A172 (cell line): Measurements from ENCODE around the gene NTF3. TPM values are rescaled to one million over a fixed set of nuclear protein-coding genes. Genes with fewer than 3 reads are reported as not detected.

Experiments used
- DNase-seq: peaks from one replicate; pipeline ENCODE4 v3.0.0-alpha.2; 2015; ENCODE audit warnings: low spot score
- total RNA-seq: library from RNA; depleted of rRNA; stranded (reverse); fragments of >200 nt; shearing (Covaris generic); gene quantifications from 2 replicates; pipeline ENCODE4 v1.2.3, GENCODE V29; 2014

NTF3 gene
- total RNA-seq, 1 experiment from 2014 or later, result 1.3 TPM

DNA sequence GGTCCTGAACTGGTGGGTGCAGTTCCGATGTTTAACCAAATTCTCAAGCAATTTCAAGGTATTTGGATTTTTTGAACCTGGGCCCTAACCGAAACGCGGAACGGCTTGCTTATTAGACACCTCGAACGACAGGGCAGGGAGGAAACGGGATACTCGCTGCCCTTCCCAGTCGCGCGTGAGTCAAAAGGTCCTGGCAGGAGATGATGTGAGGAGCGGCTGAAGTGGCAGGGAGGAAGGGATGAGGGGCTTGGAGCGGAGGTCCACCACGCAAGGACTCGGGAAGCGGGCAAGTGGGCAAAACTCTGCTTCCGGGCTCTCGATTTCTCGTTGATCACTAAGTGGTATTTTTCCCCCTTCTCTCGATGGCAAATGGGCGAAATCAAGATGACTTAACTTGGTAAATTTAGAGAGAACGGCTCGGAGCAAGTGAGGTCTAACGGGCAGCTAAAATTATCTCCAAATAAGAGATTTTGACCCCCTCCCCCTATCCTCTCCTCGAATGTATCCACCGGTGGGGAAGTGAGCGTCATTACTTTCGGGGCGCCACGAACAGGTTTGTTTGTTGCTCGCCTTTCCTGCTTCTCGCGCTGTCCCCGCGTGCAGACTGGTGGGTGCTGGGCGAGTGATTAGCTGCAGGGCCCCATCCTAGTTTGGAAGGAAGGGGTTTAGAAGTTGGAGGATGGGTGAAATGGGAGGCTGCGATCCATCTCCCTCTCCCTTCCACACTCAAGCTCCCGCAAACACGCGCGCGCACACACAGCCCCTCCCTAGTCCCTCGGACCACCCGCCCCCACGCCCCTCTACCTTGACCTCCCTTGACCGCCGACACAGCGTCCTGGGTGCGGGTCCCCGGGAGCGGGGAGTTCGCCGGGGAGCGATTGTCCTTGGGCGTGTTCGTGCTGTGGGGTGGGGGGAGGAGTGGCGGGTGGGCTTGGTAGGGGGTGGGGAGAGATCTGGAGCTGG, 986 bp upstream of the NTF3 start:
- DNase-seq, result no peak

DNA sequence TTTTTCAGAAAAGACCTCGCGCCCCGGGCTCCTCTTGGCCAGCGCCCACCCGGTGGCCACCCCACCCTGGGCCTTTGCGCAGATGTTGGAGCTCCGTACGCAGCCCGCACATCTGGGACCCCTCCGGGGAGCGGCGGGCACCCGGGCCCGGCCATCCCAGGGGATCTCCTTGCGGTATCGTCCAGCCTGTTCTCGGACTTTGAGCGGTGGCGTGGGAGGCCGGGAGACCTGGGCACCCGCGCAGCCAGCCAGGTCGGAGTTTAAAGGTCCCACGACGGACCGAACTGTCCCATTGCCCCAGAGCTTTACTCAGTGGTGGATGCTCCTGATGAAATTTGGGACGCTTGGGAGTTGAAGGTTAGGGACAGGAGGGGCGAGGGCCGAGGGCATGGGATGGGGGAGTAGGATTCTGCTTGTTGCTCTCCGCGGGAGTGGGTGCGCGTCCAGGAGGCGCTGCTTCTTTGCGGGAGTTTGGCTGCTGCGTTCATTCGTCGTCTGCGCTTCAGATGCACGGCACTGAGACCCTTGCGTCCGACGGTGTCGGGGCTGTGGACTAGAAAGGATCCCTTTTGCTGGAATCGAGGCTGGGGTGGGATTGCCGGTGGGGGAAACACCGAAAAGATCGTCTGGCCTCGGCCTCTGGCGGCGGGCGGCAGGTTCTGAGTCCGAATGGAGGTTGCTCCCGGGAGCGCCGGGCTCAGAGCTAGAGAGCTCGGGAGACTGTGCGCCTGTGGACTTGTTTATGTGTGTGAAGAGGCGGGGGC, 1.4 kb downstream of the NTF3 start:
- no peak for DNase-seq

DNA sequence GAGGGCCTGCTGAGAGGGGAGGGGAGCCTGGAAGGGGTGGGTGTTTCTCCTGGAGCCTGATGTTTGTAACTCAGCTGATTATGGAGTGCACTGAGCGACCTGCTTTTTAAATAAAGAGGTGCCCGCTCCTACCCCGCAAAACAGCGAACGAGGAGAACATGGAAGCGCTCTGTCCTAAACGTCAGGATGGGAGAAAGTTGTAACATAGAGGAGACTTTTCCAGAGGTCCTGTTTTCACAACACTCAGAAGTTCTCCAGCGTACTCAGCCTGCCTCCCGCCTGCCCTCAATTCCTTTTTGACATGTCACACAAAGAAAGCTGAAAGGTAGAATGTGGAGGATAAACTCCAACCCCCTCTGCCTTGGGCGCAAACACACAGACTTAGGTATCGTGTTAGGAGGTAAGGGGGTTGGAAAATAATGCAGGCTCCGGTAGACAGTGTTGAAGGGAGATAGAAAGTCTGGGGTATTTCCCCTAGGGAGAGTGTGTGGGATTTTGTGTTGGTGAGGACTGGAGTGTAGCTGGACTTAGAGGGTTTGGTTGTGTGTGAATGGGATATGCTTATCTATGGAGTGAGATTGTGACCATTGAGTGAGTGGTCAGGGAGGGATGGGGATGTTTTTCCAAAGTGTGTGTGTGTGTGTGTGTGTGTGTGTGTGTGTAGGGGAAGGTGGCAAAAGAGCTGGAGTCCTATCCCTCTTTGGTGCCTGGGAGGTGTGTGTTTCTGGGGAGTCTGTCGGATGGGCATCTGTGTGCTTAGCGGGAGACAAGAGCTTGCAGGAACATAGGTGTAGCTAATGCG, 2.1 kb downstream of the NTF3 start:
- DNase-seq, result no peak

DNA sequence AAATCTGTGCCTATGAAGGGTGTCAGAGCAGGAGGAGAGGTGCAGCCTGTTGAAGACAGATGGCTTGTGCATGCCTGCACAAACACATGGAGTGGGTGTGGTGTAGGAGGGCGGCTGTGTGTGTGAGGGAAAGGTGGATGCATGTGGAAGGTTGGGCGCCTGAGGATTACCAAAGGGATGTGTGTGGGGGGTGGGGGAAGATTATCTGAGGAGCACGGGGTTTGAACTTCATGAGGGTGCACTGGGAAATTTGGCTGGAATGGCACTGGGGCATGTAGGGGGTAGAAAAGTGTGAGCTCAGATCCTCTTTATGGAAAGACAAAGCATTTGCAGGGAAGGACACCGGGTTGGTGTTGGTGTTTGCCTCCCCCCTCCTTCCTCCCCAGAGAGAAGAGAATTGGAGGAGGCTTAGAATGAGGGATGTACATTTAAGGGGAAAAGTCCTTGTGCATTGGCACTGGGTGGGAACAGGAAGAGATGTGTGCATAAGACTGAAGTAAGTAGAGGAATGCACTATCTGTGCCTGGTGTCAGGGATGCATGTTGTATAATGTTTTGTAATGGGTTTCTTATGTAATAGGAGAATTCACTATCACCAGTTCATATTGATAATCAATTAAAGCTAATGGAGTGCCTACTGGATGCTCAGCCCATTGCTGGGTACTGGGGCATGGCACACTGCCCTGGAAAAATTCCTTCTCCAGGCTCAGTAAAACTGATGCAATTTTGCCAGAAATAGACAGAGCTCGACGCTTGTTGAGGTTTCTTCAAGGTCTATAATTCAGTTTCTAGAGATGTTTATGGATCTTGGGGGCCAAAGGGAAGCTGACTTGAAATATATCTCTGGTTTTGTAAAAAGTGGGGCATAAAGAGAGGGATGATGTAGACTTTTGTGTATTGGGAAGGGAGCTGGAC, 3.0 kb downstream of the NTF3 start:
- no peak for DNase-seq

DNA sequence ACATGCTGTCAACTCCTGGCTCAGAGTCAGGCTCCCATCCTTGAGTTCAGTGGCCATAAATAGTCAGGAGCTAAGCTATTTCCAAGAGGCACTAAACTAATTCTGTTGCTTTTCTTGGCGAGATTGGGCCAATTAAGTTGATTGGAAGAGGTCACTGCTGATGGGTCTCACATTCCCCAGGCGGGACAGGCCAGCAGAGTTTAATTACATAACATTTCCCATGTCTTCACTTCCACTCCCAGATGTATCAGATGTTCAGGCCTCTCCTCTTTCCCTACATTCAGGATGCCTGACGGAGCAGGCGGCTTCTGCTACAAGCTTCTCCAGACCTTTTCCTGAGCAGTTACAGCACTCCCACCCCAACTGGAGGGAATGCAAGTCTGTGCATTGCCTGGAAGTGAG, 5.3 kb downstream of the NTF3 start:
- DNase-seq, result no peak

DNA sequence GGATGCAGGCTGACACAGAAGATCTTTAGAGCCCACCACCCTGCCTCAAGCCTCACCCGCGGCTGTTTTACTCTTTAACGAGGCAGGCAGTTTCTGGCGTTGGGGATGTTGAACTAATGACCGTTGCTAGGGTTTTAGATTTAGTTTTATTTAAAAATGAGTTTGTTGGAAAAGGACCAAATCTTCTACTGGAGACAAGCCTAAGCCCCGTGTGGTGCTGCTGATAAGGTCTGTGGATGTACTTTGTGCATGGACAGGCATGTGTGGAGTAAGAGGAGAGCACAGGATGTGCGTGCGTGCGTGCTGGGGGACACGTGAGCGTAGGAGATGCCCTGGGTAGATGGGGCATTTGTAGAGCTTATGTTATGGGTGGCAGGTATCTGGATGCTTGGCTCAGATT, 5.7 kb downstream of the NTF3 start:
- no peak for DNase-seq

DNA sequence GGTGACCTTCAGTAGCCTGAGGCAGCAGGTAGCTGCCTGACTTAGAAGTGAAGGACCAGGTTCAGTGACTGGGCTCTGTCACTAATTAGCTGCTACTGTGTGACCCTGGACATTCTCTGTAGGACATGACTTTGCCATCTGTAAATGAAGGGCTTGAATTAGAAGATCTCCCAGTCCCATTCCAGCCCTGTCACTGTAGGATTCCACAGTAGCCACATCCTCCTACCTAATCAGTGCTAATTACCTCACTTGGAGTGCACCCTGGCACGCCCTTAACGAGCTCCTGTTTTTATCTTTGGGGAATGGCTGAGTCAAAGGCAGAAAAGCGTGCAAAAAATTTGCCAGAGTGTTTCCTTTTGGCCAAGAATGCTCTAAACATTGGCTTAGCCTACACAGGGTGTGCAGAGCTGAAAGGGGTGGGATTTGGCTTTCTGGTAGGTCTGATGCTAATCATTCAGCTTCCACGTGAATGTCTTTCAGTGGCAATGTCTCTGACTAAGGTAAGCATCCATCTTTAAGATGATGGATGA, 6.8 kb downstream of the NTF3 start:
- peak; percentile 69 for DNase-seq

DNA sequence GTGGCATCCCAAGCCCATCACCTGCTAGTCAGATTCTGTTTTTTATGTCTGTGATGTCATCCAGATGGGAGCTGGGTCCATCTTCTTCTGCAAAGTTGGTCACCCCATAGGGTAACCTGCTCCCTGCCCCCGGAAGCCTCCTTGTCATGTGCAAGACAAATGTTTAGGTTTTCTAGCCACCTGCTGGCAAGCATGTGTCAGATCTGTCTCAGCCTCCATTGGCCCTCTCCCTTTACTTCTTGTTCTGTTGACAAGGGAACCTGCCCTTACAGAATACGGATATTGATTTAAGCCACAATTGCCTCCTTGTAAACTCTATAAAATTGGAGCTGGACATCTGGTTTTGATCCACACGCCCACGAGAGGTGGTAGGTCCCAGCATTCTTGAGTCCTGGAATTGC, 7.5 kb downstream of the NTF3 start:
- peak; percentile 39 for DNase-seq

DNA sequence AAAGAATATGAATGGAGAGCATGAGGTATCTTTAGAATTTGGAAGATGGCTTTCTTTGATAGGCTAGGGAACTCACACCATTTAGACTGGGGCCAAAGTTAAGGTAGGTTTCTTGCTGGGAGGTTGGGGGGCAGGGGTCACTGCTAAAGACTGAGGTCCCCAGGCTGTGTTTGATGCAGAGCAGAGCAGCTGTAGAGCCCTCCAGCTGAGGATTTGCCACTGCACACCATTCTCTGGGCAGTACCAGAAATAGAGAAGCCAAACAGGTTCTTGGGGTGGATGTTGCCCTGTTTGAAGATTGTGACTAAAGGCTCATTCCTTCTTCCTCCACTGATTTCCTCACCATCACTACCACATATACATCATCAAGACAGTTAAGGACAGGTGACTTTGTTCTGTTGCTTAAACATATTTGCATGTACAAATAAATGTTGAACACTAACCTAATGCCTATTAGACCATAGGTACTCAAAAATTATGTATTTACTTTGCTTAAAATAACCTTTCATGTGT, 7.9 kb downstream of the NTF3 start:
- no peak for DNase-seq

DNA sequence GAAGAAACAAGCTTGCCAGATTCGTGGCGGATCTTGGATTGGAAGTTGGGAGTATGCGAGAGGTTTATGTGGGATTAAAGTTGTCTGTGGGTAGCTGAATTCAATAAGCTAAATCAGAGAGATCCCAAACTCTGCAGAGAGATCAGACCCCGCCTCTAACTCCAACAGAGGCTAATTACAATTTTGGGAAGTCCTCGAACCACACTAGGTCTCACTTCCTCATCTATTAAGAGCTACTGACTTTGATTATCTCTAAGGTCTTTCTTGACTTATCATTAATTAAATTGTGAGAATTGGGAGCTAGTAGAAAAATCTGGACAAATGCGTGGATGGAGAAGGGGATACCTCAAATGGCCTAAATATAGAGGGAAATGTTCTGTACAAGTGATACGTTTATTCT, 9.1 kb downstream of the NTF3 start:
- no peak for DNase-seq

DNA sequence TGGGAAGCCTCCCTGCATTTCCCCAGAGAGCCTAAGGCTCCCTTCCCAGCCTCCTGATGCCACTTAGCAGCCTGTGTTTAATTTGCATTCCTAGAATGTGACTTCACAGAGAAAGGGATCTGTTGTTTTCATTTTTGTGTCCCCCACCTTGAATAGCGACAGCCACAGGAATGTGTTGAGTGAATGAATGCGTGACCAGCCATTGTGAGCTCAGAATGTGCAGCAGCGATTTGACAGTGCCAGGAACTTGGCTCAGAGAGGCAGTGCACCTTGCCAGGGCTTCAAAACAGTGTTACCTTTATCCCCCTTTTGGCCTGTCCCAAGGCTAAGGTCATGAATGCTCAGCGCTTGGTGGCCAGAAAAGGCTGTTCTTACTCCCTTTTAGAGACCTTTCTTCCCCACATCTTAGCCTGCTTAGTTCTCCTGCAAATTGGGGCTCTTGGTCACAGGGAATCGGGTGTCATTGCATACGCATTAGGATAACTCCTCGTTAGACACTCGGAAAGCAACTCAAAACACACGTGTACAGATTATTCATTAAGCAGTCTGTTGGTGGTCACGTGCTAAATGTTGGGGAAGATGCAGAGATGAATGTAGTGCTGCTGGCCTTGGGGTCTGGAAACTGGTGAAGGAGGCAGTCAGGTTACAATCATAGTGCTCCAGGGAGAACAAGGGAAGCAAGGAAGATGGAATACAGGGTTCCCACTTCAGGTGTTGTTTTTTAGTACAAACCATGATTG, 9.8 kb downstream of the NTF3 start:
- peak; percentile 73 for DNase-seq

DNA sequence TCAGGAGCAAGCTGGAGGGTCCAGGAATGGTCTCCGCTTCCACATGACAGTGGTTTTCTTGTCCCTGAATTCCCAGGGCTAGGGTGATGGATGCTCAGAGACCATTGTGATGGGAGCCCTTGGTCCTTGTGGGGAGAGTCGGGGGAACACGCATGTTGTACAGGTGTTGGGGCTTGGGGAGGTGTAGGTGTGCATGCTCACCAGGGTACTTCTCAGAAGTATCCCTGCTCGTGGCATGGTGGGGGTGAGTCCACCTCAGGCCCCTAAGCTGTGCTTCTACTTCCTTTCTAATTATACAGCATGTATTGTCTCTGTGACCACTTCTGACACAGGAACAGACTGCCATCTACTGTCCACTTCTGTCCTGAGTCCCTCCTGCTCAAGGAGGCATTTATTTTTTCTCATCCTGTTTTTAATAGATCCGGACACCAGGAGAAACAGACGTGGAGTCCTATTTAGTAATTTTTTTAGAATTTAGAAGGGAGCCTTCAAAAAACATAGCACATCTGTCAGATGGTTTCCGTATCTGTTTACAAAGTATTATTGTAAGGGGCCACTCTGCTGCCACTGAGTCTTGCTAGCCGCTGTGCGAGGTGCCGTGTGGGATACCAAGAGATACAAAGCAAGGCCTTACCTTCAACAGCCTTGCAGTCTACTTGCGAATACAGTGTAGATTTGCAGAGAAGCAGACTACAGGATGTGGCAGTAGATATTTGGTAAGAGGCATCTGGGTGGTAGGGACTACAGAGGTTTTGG, 10.5 kb downstream of the NTF3 start:
- peak; percentile 62 for DNase-seq

DNA sequence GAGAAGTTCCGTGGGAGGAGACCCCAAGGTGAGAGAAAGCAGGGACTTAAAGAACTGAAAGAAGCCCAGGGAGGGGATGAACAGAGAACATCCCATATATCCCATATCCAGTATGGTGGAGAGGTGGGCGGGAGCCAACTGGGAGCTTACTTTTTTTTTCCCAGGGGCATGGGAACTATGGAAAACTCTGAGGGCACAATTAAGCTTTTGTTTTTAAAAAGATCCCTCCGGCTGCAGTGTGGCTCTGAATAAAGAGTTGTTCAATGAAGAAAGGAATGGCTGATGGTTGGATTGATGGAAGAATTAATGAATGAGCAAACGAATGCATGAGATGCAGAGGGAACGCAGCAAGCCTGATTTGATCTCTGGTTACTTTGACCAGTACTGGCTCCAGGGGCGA, 12.6 kb downstream of the NTF3 start:
- no peak for DNase-seq

DNA sequence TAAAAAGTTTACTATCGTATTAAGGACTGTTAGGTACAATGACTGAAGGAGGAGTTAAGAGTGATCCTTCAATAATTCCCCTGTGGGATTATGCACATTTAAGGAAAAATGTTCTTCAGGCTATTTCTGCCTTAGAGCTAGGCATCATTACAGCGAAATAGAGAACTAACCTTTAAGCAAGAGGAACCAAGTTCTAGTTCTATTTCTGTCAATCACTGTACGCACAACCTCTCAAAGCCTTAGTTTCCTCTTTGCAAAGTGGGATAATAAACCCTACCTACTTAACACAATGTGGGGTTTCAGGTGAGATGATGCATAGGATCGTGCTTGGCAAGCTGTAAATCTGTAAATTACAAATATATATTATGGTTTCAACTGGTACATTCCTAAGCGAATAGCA, 15.4 kb downstream of the NTF3 start:
- no peak for DNase-seq

DNA sequence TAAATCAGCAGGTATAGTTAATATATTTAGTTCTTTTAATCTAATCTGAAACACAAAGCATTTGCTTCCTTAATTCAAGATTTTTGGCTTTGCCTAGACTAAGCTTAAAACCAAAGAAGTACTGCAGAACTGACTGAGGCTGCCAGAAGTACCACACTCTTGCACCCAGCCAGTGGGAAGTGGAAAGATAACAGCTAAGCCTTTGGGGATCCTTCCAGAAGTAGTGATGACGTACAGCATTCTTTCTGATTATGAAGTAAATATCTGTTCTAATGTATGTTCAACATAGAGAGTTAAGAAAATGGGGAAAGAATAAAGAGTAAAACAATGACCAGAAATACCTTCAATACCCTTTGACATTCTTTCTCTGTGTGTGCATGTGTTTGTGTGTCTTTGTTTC, 19.3 kb downstream of the NTF3 start:
- DNase-seq, result no peak

DNA sequence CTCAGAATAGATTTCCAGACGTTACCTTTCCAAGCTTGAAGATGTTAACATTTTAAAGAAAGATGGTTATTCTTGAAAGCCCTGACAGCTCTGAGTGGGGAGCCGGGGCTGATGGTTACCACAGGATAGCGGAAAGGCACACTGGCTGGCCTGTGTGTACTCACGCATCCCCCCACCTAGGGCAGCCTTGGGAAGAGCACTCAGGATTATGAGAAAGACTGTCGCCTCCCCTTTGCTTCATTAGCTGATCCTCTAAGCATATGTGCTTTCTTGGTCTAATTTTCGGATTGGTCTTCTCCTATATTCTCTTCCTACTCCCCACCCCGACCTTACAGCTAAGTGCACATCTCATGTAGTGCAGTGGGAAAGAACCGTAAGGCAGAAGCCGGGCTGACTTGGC, 20.7 kb downstream of the NTF3 start:
- DNase-seq, result no peak

DNA sequence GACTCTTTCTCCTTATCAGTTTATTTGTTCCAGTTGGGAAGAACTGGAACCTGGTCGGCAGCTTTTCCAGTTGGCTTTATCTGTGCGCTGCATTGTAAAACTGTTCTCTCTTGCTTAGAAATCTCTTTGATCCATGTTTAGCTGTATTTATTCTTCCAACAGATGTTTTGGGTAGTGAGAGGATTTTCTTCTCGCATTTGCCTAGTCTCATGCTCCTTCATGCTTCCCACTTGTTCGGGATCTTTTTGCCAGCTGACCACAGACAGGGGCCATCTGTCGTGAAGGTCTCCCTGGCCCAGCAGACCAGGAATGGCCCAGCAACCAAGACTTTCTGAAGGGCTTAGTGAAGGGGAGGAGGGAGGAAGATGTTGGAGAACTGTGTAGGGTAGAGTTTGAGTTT, 21.6 kb downstream of the NTF3 start:
- no peak for DNase-seq

DNA sequence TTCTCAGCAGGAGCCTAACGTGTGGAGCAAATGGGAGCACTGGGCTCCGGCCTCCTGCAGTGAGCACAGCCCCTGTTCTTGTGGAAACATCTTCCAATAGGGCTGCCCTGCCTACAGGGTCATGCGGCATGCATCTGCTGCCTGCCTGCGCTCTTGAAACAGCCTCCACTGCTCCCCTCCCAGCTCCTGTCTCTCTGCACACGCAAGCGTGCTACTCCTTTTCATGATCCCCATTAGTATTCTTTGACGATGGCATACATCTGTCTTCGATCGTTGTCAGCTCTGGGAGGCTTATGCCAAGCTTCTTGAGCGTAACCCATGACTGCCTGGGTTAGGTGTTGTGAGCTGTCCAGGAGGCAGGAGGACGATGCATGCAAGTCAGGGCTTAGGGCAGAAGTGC, 23.1 kb downstream of the NTF3 start:
- no peak for DNase-seq

DNA sequence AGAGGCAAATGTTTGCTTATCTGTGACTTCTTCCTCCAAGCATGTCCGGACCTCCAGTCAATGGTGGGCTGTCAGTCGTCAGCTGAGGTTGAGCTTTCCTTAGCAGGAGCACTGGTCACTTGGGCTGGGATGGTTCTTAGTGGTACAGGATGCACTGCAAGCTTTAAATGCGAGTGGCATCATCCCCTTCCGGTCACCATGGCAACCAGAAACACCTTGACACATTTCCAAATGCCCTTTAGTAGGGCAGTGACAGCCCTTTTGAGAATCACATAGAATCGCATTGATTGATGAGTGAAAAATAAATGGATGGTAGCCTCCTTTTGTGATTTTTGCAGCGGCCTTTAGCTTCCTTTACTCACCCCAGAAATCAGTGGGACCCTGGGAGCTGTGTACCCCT, 24.1 kb downstream of the NTF3 start:
- DNase-seq, result no peak
